ENCODE results near the gene CASKIN1. TPM values are rescaled to one million over a fixed set of nuclear protein-coding genes. Genes with fewer than 3 reads are reported as not detected.

Gene CASKIN1
- total RNA-seq, 4 donors from 2014 or later = 0.13 to 1.2 (median 0.40) TPM

- WGBS, 2 donors = 96 to 98% methylated on average over 11 to 17 of the region's 28 CpGs
- H3K27me3 ChIP-seq = no peaks in the 10 kb centered on the region
- H3K9me3 ChIP-seq = no peaks in the 10 kb centered on the region
- H3K4me3 ChIP-seq (replicated peaks in 1 of 3) = no peak overlapping the region
- intact Hi-C loops (cut with DNase I) = no loop called here
- DNase-seq = no peak
- TF ChIP-seq, protein P1, sequence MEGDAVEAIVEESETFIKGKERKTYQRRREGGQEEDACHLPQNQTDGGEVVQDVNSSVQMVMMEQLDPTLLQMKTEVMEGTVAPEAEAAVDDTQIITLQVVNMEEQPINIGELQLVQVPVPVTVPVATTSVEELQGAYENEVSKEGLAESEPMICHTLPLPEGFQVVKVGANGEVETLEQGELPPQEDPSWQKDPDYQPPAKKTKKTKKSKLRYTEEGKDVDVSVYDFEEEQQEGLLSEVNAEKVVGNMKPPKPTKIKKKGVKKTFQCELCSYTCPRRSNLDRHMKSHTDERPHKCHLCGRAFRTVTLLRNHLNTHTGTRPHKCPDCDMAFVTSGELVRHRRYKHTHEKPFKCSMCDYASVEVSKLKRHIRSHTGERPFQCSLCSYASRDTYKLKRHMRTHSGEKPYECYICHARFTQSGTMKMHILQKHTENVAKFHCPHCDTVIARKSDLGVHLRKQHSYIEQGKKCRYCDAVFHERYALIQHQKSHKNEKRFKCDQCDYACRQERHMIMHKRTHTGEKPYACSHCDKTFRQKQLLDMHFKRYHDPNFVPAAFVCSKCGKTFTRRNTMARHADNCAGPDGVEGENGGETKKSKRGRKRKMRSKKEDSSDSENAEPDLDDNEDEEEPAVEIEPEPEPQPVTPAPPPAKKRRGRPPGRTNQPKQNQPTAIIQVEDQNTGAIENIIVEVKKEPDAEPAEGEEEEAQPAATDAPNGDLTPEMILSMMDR (IDR thresholded peaks at IDR 0.05) = no peak
- TF ChIP-seq POLR2A (IDR thresholded peaks at IDR 0.05) = no peak
- peaks cover 33 to 47% of the 10 kb centered on the region in 2 donors for H3K4me1 ChIP-seq
- peaks cover 35 to 40% of the 10 kb centered on the region in 2 donors for H3K36me3 ChIP-seq
- no peak overlapping the region for H3K27ac ChIP-seq
Measured at GRCh38 chr16:2235234-2235651, 38.8 kb upstream of the CASKIN1 start.

GRCh38 chr16:2234813-2235170 is 38.4 kb upstream of the CASKIN1 start:
- DNase-seq = no peak
- Histone ChIP-seq H3K4me3 (replicated peaks in 1 of 3) (no peak overlapping the region), H3K27ac (no peak overlapping the region), H3K36me3 (peaks cover 38 to 43% of the 10 kb centered on the region in 2 donors), H3K9me3 (no peaks in the 10 kb centered on the region), H3K4me1 (peaks cover 38 to 52% of the 10 kb centered on the region in 2 donors), H3K27me3 (no peaks in the 10 kb centered on the region)
- intact Hi-C loops (cut with DNase I) = no loop called here
- TF ChIP-seq POLR2A (IDR thresholded peaks at IDR 0.05) = no peak
- TF ChIP-seq, protein P1 (IDR thresholded peaks at IDR 0.05) = no peak
- WGBS, 2 donors = 96 to 97% methylated on average over 5 to 10 of the region's 18 CpGs

- Histone ChIP-seq H3K4me1 (peaks cover 44 to 58% of the 10 kb centered on the region in 2 donors), H3K27ac (no peak overlapping the region), H3K27me3 (no peaks in the 10 kb centered on the region), H3K4me3 (replicated peaks in 1 of 3) (no peak overlapping the region), H3K9me3 (no peaks in the 10 kb centered on the region), H3K36me3 (peaks cover 44 to 50% of the 10 kb centered on the region in 2 donors)
- no peak for DNase-seq
- intact Hi-C loops (cut with DNase I) = no loop called here
- TF ChIP-seq POLR2A (IDR thresholded peaks at IDR 0.05) = no peak
- TF ChIP-seq, protein P1 (IDR thresholded peaks at IDR 0.05) = no peak
- WGBS, 2 donors = 95% methylated on average over 13 to 24 of the region's 51 CpGs
Measured at GRCh38 chr16:2233872-2234812, 37.7 kb upstream of the CASKIN1 start.

- TF ChIP-seq, protein P1 (IDR thresholded peaks at IDR 0.05) = no peak
- TF ChIP-seq POLR2A (IDR thresholded peaks at IDR 0.05) = no peak
- Histone ChIP-seq H3K27ac (peak overlapping the region; percentile 48 to 98 (median 57)), H3K27me3 (no peaks in the 10 kb centered on the region), H3K4me1 (peaks cover 44 to 60% of the 10 kb centered on the region in 2 donors), H3K36me3 (peaks cover 52 to 59% of the 10 kb centered on the region in 2 donors), H3K9me3 (no peaks in the 10 kb centered on the region), H3K4me3 (replicated peaks in 1 of 3) (no peak overlapping the region)
- intact Hi-C loops (cut with DNase I) = no loop called here
- WGBS, 2 donors = 82% methylated on average over 13 of the region's 28 CpGs; no CpG with 5 or more reads in 1 of the 2 donors
- DNase-seq = no peak
Measured at GRCh38 chr16:2233046-2233775, 36.8 kb upstream of the CASKIN1 start.
